Activated CD4-positive, CD25-positive, alpha-beta regulatory T cell (primary cell): ENCODE results near the gene NUP210.

Experiments used
- DNase-seq, 4 experiments: peaks; one replicate each; lab custom pipeline; 2025; lab: John Stamatoyannopoulos, UW

Gene NUP210

GRCh38 chr3:13348100-13348499 is 72.0 kb downstream of the NUP210 start:
- DNase-seq, result no peak

GRCh38 chr3:13347390-13347950 is 72.7 kb downstream of the NUP210 start:
- DNase-seq, result no peak

- peak; percentile 22 to 55 (median 46) for DNase-seq
Observed at GRCh38 chr3:13346481-13347389, 73.4 kb downstream of the NUP210 start.

- no peak for DNase-seq
Observed at GRCh38 chr3:13345772-13346171, 74.3 kb downstream of the NUP210 start.

GRCh38 chr3:13345284-13345683 is 74.8 kb downstream of the NUP210 start:
- no peak for DNase-seq

DNA sequence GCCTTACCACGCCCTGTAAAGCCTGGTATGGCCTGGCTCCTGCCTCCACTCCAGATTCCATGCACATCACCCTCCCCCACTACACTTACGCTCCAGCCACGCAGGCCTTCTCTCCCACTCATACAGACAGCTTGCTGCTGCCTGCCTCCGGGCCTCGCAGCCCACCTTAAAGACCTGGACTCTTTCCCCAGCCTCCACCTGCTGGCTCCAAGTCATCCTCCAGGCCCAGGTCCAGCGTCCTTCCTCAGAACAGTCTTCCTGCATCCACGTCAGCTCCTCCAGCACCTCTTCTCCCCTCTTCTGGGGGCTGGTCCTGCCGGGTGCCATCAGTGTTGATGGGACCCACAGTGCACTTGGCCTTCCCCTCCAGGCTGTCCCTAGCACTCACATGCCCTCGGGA is 75.5 kb downstream of the NUP210 start:
- DNase-seq, result no peak

DNA sequence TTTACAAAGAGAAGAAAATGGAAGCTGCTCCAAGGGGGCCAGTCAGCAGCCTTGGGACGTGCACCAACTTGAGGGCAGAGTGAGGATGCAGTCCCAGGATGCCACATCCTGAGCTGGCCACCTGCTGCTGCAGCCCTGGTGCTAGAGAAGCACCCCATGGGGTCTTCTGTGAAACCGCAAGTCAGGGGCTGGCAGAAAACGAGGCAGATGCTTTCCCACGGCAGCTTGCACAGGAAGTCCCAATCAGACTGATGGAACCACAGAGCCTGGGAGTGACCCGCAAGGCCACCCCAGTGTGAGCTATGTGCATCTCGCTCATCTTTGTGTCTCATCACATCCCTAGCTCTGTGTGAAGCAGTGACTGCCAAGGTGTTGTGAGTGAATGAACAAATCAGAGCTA is 76.5 kb downstream of the NUP210 start:
- no peak for DNase-seq

DNA sequence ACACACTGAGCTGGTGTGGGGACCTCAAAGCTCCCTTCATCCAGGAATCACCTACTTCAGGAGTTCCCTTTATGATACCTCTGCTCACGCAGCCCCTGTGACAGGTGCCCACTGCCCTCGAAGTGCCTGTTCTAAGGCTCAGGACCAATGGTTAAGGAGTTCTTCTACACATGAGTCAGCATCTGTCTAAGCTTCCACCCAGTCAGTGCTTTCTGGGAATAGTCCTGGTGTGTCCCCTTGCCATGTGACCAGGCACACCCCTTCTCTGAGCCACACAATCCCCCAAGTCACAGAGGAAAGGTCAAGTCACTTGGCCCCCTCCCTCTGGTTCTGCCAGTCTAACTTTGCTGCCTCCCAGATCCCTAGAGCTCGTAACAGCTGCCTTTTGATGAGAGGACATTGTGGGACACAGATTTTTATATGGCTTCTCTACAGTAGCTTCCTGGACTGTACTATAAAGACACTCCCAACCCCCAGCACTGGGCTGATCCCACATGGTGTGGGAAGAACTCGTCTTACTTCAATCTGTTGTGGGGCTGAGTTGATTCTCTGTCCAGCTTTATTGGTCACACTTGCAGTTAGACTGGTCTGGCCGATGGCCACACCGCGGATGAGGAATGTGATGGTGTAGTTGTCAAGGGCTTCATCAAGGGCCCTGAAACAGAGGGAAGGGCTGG is 78.8 kb downstream of the NUP210 start:
- no peak for DNase-seq

DNA sequence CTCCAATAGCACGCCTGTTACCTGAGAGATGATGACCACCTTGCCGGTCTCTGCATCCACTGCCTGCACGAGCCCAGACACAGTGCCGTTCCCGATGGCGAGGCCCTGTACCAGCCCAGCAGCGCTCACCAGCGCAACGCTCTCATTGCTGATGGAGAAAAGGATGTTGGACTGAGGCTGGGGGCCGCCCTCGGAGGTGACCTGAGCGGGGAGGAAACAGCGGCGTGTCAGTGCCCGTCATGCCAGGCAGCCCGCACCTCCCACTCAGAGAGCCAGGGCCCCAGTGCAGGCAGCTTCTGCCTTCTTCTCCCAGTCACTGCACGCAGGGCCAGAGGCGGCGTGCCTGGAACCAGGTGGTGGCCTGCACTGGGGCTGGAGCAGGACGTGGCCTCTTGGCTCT is 80.3 kb downstream of the NUP210 start:
- DNase-seq, result no peak

DNA sequence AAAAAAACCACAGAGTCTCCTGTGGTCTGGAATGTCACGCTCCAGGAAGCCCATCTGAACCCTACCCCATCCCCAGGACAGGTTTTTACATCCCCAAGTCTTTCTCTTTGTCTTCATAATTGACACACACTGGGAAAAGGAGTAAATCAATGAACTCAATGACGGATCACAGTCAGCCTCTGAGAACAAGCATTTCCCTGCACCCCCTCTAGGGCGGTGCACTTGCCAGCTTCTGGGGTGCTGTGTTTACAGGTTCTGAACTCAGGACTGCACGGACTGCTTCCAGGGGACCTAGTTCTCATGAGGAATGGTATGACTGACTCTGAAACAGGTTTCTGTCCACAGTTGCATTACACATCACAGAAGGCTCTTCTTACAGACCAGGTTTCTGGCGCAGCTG is 81.1 kb downstream of the NUP210 start:
- DNase-seq, result no peak

GRCh38 chr3:13338231-13338630 is 81.9 kb downstream of the NUP210 start:
- no peak for DNase-seq

DNA sequence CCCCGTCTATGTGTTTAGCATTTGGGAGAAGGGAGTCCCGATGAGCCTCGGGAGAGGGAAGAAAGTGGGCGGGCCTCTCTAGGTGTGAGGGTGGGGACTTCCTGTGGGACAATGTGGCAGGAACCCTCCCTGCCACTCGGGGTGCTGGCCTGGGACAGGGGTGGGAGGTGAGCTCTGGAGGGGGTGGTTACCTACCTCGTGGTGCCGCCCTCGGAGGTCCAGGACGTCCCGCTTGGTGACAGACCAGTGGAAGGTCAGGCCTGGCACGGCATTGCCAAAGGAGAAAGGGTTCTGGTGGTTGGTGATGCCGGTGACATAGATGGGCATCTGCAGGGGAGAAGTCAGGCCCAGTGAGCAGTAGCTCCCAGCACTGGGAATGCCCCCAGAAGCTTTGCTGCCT is 83.5 kb downstream of the NUP210 start:
- no peak for DNase-seq

- no peak for DNase-seq
Observed at GRCh38 chr3:13335503-13335902, 84.6 kb downstream of the NUP210 start.

- no peak for DNase-seq
Observed at GRCh38 chr3:13335059-13335458, 85.1 kb downstream of the NUP210 start.

DNA sequence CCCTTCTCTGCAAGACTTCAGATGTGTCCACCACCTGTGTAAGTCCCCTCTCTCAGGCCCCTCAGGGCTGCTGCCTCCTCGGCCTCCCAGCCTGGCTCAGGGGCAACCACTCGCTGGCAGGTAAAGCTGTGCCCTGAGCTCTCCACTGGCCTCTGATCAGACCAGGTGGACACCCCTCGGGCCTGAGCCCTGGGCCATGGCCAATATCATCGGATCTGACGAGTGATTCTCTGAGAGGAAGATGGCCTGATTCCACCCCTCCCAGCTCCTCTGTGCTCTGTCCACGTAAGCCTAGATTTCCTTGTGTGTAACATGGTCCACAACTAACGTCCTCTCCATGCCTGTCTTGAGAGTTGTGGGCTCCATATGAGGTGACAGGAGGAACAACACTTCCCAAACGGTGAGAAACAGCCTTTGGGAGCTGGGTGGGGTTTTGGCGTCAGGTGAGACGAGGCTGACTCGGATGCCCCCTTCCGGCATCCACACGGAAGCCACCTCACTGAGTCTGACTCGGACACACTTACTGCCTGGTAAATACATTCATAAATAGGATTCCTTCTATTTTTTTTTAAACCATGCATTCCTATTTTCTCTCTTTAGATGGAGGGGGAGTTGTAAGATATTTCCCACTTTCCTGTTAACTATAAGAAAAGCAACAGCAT is 86.8 kb downstream of the NUP210 start:
- no peak for DNase-seq

DNA sequence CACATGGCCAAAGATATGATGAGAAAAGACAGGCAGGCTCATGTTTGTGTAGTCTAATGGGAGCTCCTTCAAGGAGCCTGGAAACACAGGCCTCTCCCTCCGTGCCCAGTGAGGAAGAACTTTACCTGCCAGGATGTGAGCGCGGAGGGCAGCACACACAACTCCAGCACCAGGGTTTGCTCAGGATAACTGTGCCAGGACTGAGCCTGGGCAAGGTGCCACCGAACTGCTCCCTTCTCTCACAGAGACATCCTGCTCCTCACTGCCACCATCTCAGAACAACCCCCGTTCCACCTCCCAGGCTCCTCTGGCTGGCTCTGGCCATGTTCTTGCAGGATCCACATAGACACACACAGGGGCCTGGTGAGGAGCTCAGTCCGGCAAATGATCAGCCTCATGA is 87.4 kb downstream of the NUP210 start:
- DNase-seq, result no peak

- DNase-seq, result no peak
Observed at GRCh38 chr3:13332158-13332557, 88.0 kb downstream of the NUP210 start.

DNA sequence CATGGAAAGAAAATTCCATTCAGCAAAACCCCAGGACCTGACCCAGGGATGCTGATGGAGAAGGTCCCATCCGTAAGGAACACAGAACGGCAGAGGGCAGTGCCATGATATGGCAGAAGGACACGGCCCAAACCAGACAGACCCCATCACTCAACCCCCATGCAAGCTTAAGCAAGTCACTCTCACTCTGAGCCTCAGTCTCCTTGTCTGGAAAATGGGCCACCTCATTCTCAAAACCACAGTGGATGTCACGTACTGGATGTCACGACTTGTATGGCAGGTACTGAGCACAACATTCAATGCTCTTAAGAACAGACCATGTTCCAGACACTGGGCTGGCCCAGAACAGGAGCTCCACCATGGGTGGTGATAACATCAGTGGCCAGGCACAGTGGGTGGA is 90.4 kb downstream of the NUP210 start:
- DNase-seq, result no peak

GRCh38 chr3:13325892-13326443 is 94.2 kb downstream of the NUP210 start:
- no peak for DNase-seq

GRCh38 chr3:13324835-13325501 is 95.2 kb downstream of the NUP210 start:
- DNase-seq, result no peak

- DNase-seq, result no peak
Observed at GRCh38 chr3:13323822-13324221, 96.3 kb downstream of the NUP210 start.

DNA sequence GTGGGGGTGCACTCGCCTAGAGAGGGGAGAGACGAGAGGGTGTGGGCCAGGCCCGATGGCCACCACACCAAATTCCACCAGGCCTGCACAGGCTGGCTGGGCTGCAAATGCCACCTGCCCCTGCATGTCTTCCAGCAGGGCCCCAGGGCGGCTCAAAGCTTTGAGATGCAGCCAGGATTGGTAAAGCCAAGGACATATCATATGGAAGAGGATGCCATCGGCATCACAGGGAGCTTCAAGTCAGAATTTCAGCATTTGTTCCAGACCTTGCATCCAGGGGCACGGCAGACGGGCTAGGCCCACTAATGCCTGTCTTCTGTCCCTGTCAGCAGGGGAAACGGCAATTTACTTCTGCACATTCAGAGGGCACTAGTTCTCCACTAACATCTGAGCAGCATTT is 97.8 kb downstream of the NUP210 start:
- DNase-seq, result no peak
